NCI-H1436 (cell line): ENCODE results near the gene LRRC46.

Source experiments
- DNase-seq: peaks from one replicate; lab custom pipeline; 2025; lab: John Stamatoyannopoulos, UW

Gene LRRC46

GRCh38 chr17:47831003-47831933, at the start of gene LRRC46, which contains the start of gene MRPL10:
TSS of gene LRRC46 (plus strand) at chr17:47831670. CDS start at chr17:47831990, 320 bp downstream.
TSS of gene MRPL10 (minus strand) at chr17:47831541. CDS start at chr17:47831511, 30 bp downstream.
- DNase-seq, result peak; percentile 95

- no peak for DNase-seq
Measured at GRCh38 chr17:47785538-47786123, 45.8 kb upstream of the LRRC46 start.

- DNase-seq, result peak; percentile 41
Measured at GRCh38 chr17:47789611-47790561, 41.6 kb upstream of the LRRC46 start.

- DNase-seq, result no peak
Measured at GRCh38 chr17:47791025-47791424, 40.4 kb upstream of the LRRC46 start.

GRCh38 chr17:47792457-47792856, 39.0 kb upstream of the LRRC46 start:
- DNase-seq, result no peak

GRCh38 chr17:47792979-47793378, 38.5 kb upstream of the LRRC46 start:
- DNase-seq, result no peak

GRCh38 chr17:47797797-47798196, 33.7 kb upstream of the LRRC46 start:
- DNase-seq, result no peak

- no peak for DNase-seq
Measured at GRCh38 chr17:47800686-47801085, 30.8 kb upstream of the LRRC46 start.

GRCh38 chr17:47801176-47801765, 30.2 kb upstream of the LRRC46 start:
- DNase-seq, result no peak

GRCh38 chr17:47801906-47802305, 29.6 kb upstream of the LRRC46 start:
- DNase-seq, result no peak

GRCh38 chr17:47802341-47803022, 29.0 kb upstream of the LRRC46 start:
- DNase-seq, result peak; percentile 77

GRCh38 chr17:47803201-47803600, 28.3 kb upstream of the LRRC46 start:
- DNase-seq, result no peak

- DNase-seq, result no peak
Measured at GRCh38 chr17:47803751-47804150, 27.7 kb upstream of the LRRC46 start.

- DNase-seq, result no peak
Measured at GRCh38 chr17:47804461-47804860, 27.0 kb upstream of the LRRC46 start.

GRCh38 chr17:47806026-47806912, 25.2 kb upstream of the LRRC46 start:
- no peak for DNase-seq

GRCh38 chr17:47806913-47807255, 24.6 kb upstream of the LRRC46 start:
- DNase-seq, result no peak

- DNase-seq, result no peak
Measured at GRCh38 chr17:47807421-47807820, 24.0 kb upstream of the LRRC46 start.

- no peak for DNase-seq
Measured at GRCh38 chr17:47808036-47808829, 23.2 kb upstream of the LRRC46 start.

- DNase-seq, result no peak
Measured at GRCh38 chr17:47808830-47809480, 22.5 kb upstream of the LRRC46 start.
